ENCODE data around the gene ARL3. TPM values are rescaled to one million over a fixed set of nuclear protein-coding genes. Genes with fewer than 3 reads are reported as not detected.

ARL3 gene
- total and polyA plus RNA-seq, 8 donors = 10.3 to 23.2 (median 21.8) TPM

GRCh38 chr10:102753718-102754117, 39.5 kb upstream of the ARL3 start:
- DNase-seq (no peak), ATAC-seq (no peak)
- H3K27ac ChIP-seq = peak overlapping the region; percentile 50 to 67

GRCh38 chr10:102752934-102753664, 38.9 kb upstream of the ARL3 start:
- intact Hi-C loops (cut with DNase I) = loop anchor here in 1 of 2 donors (10.0 kb wide), 1 partner anchor 62 kb away; no protein-coding TSS in a partner anchor
- TF ChIP-seq, protein P1, sequence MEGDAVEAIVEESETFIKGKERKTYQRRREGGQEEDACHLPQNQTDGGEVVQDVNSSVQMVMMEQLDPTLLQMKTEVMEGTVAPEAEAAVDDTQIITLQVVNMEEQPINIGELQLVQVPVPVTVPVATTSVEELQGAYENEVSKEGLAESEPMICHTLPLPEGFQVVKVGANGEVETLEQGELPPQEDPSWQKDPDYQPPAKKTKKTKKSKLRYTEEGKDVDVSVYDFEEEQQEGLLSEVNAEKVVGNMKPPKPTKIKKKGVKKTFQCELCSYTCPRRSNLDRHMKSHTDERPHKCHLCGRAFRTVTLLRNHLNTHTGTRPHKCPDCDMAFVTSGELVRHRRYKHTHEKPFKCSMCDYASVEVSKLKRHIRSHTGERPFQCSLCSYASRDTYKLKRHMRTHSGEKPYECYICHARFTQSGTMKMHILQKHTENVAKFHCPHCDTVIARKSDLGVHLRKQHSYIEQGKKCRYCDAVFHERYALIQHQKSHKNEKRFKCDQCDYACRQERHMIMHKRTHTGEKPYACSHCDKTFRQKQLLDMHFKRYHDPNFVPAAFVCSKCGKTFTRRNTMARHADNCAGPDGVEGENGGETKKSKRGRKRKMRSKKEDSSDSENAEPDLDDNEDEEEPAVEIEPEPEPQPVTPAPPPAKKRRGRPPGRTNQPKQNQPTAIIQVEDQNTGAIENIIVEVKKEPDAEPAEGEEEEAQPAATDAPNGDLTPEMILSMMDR (IDR thresholded peaks at IDR 0.05) = peak; percentile 38 to 42
- Histone ChIP-seq H3K4me3 (no peak overlapping the region), H3K4me1 (peaks cover 8 to 25% of the 10 kb centered on the region in 2 donors), H3K27ac (peak overlapping the region; percentile 50 to 67), H3K27me3 (no peaks in the 10 kb centered on the region), H3K9me3 (no peaks in the 10 kb centered on the region), H3K36me3 (no peaks in the 10 kb centered on the region)
- peak; percentile 91 for ATAC-seq
- no peak for DNase-seq

More at GRCh38 chr10:102753718-102754117, 39.5 kb upstream of the ARL3 start:
- H3K4me1 ChIP-seq = peaks cover 8 to 31% of the 10 kb centered on the region in 2 donors
- H3K27me3 ChIP-seq = no peaks in the 10 kb centered on the region
- no peak overlapping the region for H3K4me3 ChIP-seq
- intact Hi-C loops (cut with DNase I) = loop anchor here in 1 of 2 donors (10.0 kb wide), 1 partner anchor 61 kb away; no protein-coding TSS in a partner anchor
- TF ChIP-seq, protein P1 (IDR thresholded peaks at IDR 0.05) = no peak
- no peaks in the 10 kb centered on the region for H3K36me3 ChIP-seq
- H3K9me3 ChIP-seq = no peaks in the 10 kb centered on the region

DNA sequence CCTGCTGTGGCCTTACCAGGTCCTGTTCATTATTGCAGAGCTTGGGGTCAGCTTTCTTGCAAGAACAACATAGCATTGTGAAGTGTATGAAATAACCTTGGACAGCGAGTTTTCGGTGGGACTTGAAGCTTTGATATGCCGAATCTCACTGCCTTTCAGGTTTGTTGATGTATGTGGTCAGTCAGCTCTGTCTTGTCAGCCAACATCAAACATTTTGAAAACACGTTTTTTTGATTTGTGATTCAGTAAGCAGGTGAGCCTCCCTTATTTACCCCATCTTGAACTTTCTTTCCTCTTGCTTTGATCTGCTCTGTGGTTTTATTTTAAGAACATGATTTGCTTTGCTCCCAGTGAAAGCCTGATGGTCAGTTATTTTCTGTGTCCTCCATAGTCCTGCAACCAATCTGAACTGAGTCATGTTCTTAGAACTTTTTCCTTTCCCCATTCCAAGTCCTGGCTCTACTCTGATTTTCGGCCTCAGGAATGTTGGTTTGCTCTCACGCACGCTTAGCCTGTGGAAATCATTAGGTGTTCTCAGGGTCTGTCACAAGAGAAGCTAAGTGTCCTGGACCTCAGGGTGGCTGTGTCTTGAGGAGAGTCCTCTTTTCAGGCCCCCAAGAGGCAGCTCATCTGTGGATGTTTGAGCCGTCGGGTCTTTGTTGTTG, 38.2 kb upstream of the ARL3 start:
- H3K27ac ChIP-seq = peak overlapping the region; percentile 50 to 67
- intact Hi-C loops (cut with DNase I) = loop anchor here in 1 of 2 donors (10.0 kb wide), 1 partner anchor 62 kb away; no protein-coding TSS in a partner anchor
- no peaks in the 10 kb centered on the region for H3K9me3 ChIP-seq
- ATAC-seq = peak; percentile 53
- peaks cover 0 to 3% of the 10 kb centered on the region in 2 donors for H3K36me3 ChIP-seq
- H3K4me1 ChIP-seq = peaks cover 8 to 24% of the 10 kb centered on the region in 2 donors
- no peak overlapping the region for H3K4me3 ChIP-seq
- no peaks in the 10 kb centered on the region for H3K27me3 ChIP-seq
- DNase-seq = no peak
- TF ChIP-seq, protein P1 (IDR thresholded peaks at IDR 0.05) = no peak

DNA sequence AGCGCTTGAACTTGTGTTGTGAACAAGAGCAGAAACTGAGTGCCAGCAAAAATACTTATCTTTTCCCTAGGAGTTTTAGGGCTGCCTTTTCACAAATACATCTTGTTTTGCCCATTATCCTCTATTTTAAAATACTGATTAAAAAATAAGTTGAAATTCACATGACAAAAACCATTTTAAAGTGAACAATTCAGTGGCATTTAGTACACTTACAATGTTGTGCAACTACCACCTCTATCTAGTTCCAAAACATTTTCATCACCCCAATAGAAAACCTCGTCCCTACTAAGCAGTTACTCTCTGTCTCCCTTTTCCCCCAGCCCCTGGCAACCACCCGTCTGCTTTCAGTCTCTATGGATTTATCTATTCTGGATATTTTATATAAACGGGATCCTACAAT, 31.0 kb upstream of the ARL3 start:
- TF ChIP-seq, protein P1 (IDR thresholded peaks at IDR 0.05) = no peak
- Histone ChIP-seq H3K9me3 (no peaks in the 10 kb centered on the region), H3K4me1 (peaks cover 12 to 26% of the 10 kb centered on the region in 2 donors), H3K27ac (peak overlapping the region; percentile 78 to 86), H3K4me3 (peak overlapping the region; percentile 93 to 98), H3K27me3 (no peaks in the 10 kb centered on the region), H3K36me3 (peaks cover 0 to 4% of the 10 kb centered on the region in 2 donors)
- intact Hi-C loops (cut with DNase I) = no loop called here
- ATAC-seq (no peak), DNase-seq (no peak)

All from left lung (tissue), 10 donors.